ENCODE data around the gene EMID1.

The EMID1 gene

GRCh38 chr22:29270475-29271271, 65.0 kb downstream of the EMID1 start:
- in situ Hi-C loops (cut with MboI; ENCODE audit: low pct_unique_long_range_greater_than_20kb, low sequenced_read_pairs), result no loop called here
- DNase-seq, result peak; percentile 28

GRCh38 chr22:29272624-29273023, 66.9 kb downstream of the EMID1 start:
- DNase-seq, result no peak
- in situ Hi-C loops (cut with MboI; ENCODE audit: low pct_unique_long_range_greater_than_20kb, low sequenced_read_pairs), result no loop called here

GRCh38 chr22:29275167-29275566, 69.5 kb downstream of the EMID1 start:
- in situ Hi-C loops (cut with MboI; ENCODE audit: low pct_unique_long_range_greater_than_20kb, low sequenced_read_pairs), result no loop called here
- no peak for DNase-seq

GRCh38 chr22:29275819-29276565, 70.3 kb downstream of the EMID1 start:
- in situ Hi-C loops (cut with MboI; ENCODE audit: low pct_unique_long_range_greater_than_20kb, low sequenced_read_pairs), result no loop called here
- DNase-seq, result no peak

GRCh38 chr22:29277927-29278326, 72.2 kb downstream of the EMID1 start:
- in situ Hi-C loops (cut with MboI; ENCODE audit: low pct_unique_long_range_greater_than_20kb, low sequenced_read_pairs), result no loop called here
- DNase-seq, result no peak

GRCh38 chr22:29284196-29284595, 78.5 kb downstream of the EMID1 start:
- no peak for DNase-seq
- in situ Hi-C loops (cut with MboI; ENCODE audit: low pct_unique_long_range_greater_than_20kb, low sequenced_read_pairs), result no loop called here

- in situ Hi-C loops (cut with MboI; ENCODE audit: low pct_unique_long_range_greater_than_20kb, low sequenced_read_pairs), result no loop called here
- no peak for DNase-seq
Observed at GRCh38 chr22:29288837-29289236, 83.1 kb downstream of the EMID1 start.

GRCh38 chr22:29290061-29290460, 84.4 kb downstream of the EMID1 start:
- no peak for DNase-seq
- in situ Hi-C loops (cut with MboI; ENCODE audit: low pct_unique_long_range_greater_than_20kb, low sequenced_read_pairs), result no loop called here

GRCh38 chr22:29291215-29291614, 85.5 kb downstream of the EMID1 start:
- DNase-seq, result no peak
- in situ Hi-C loops (cut with MboI; ENCODE audit: low pct_unique_long_range_greater_than_20kb, low sequenced_read_pairs), result no loop called here

GRCh38 chr22:29292379-29292778, 86.7 kb downstream of the EMID1 start:
- DNase-seq, result no peak
- in situ Hi-C loops (cut with MboI; ENCODE audit: low pct_unique_long_range_greater_than_20kb, low sequenced_read_pairs), result no loop called here

GRCh38 chr22:29298641-29299040, 92.9 kb downstream of the EMID1 start:
- no peak for DNase-seq
- in situ Hi-C loops (cut with MboI; ENCODE audit: low pct_unique_long_range_greater_than_20kb, low sequenced_read_pairs), result no loop called here

GRCh38 chr22:29299136-29299900, 93.6 kb downstream of the EMID1 start:
- no peak for DNase-seq
- in situ Hi-C loops (cut with MboI; ENCODE audit: low pct_unique_long_range_greater_than_20kb, low sequenced_read_pairs), result no loop called here

- in situ Hi-C loops (cut with MboI; ENCODE audit: low pct_unique_long_range_greater_than_20kb, low sequenced_read_pairs), result no loop called here
- DNase-seq, result no peak
Observed at GRCh38 chr22:29300467-29300806, 94.7 kb downstream of the EMID1 start.

GRCh38 chr22:29300807-29301601, 95.3 kb downstream of the EMID1 start:
- in situ Hi-C loops (cut with MboI; ENCODE audit: low pct_unique_long_range_greater_than_20kb, low sequenced_read_pairs), result no loop called here
- peak; percentile 28 for DNase-seq

GRCh38 chr22:29301716-29302401, 96.2 kb downstream of the EMID1 start:
- in situ Hi-C loops (cut with MboI; ENCODE audit: low pct_unique_long_range_greater_than_20kb, low sequenced_read_pairs), result no loop called here
- peak; percentile 21 for DNase-seq

- in situ Hi-C loops (cut with MboI; ENCODE audit: low pct_unique_long_range_greater_than_20kb, low sequenced_read_pairs), result no loop called here
- no peak for DNase-seq
Observed at GRCh38 chr22:29302402-29302680, 96.6 kb downstream of the EMID1 start.

- in situ Hi-C loops (cut with MboI; ENCODE audit: low pct_unique_long_range_greater_than_20kb, low sequenced_read_pairs), result no loop called here
- DNase-seq, result no peak
Observed at GRCh38 chr22:29302681-29303465, 97.2 kb downstream of the EMID1 start.

GRCh38 chr22:29305836-29306174, 100.1 kb downstream of the EMID1 start:
- DNase-seq, result no peak
- in situ Hi-C loops (cut with MboI; ENCODE audit: low pct_unique_long_range_greater_than_20kb, low sequenced_read_pairs), result no loop called here

Data from KBM-7 (cell line).